HEK293 (cell line): Measurements from ENCODE around the gene SPEM2.

Source experiments
- BCL11A ChIP-seq: fragments of 450-650 bp; formaldehyde crosslinking; IDR thresholded peaks from 2 replicates; pipeline ENCODE4 v1.5.1; 2016; ENCODE audit warnings: low read depth, missing biosample characterization, missing genetic modification characterization
- CTCF ChIP-seq: fragments of 450-650 bp; formaldehyde crosslinking; IDR thresholded peaks from 2 replicates; pipeline ENCODE4 v1.5.1; 2016; ENCODE audit warnings: missing biosample characterization, missing genetic modification characterization
- ZNF10 ChIP-seq: fragments of 450-650 bp; formaldehyde crosslinking; IDR thresholded peaks from 2 replicates; pipeline ENCODE4 v1.5.1; 2017; ENCODE audit warnings: missing biosample characterization, missing genetic modification characterization
- ZNF549 ChIP-seq: fragments of 450-650 bp; IDR thresholded peaks from 2 replicates; pipeline ENCODE4 v1.5.1; 2018; ENCODE audit warnings: missing biosample characterization, missing genetic modification characterization, mild to moderate bottlenecking, inconsistent platforms, moderate library complexity
- TF ChIP-seq, protein P1 (sequence below): IDR thresholded peaks from 2 replicates; pipeline ENCODE4 v1.6.1; 2011; ENCODE audit warnings: mild to moderate bottlenecking, low read depth, low read length, borderline replicate concordance

- TF ChIP-seq CTCF (tag by site-specific recombination), result no peak
- TF ChIP-seq, protein P1, sequence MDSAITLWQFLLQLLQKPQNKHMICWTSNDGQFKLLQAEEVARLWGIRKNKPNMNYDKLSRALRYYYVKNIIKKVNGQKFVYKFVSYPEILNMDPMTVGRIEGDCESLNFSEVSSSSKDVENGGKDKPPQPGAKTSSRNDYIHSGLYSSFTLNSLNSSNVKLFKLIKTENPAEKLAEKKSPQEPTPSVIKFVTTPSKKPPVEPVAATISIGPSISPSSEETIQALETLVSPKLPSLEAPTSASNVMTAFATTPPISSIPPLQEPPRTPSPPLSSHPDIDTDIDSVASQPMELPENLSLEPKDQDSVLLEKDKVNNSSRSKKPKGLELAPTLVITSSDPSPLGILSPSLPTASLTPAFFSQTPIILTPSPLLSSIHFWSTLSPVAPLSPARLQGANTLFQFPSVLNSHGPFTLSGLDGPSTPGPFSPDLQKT, result no peak
- TF ChIP-seq ZNF10 (tag by site-specific recombination), result no peak
- TF ChIP-seq BCL11A (tag by site-specific recombination), result no peak
- no peak for TF ChIP-seq ZNF549 (tag by site-specific recombination)
These were observed 42.5 kb upstream of the SPEM2 start for GRCh38 chr17:7382901-7383300.
